NK-92 (cell line): ENCODE results near the gene CFLAR.
A peak's percentile ranks its signal among the peaks of the same experiment; 100 is the strongest.
"Not testable (repeated sequence)": the region's sequence is repeated elsewhere in the genome, so short reads cannot be mapped to it uniquely, and the experiment has no call there.

Experiments used
- DNase-seq: peaks from one replicate; lab custom pipeline; 2025; ENCODE audit not compliant: unreplicated experiment; lab: John Stamatoyannopoulos, UW

Gene CFLAR

DNA sequence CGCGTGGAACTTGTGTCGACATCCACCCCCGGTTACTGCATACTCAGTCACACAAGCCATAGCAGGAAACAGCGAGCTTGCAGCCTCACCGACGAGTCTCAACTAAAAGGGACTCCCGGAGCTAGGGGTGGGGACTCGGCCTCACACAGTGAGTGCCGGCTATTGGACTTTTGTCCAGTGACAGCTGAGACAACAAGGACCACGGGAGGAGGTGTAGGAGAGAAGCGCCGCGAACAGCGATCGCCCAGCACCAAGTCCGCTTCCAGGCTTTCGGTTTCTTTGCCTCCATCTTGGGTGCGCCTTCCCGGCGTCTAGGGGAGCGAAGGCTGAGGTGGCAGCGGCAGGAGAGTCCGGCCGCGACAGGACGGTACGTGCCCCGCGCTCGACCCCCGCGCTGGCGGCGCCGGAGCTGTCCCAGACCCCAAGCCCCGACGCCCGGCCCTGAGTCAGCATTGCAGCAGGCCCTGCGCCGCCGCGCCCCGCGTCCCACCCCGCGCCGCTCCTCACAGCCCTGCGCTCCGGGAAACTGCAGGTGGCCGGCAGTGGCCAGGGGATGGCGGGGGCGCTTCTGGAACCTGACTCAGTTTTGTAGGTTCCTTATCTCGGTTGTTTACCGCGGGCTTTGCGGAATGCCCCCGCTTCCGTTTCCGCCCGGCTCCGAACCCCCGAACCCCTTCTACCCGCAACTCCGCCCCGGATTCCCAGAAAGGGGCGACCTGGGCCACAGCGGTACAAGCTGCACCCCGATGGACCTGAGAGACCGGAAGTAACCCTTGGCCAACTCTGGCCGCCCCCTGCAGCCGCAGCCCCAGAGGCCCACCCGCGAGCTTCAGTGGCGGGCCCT, at the start of gene CFLAR:
CFLAR (plus strand) TSS at position 50 of the 844 bp plus-strand sequence. CDS start 13,702 bp downstream, outside the sequence.
- DNase-seq: no peak

DNA sequence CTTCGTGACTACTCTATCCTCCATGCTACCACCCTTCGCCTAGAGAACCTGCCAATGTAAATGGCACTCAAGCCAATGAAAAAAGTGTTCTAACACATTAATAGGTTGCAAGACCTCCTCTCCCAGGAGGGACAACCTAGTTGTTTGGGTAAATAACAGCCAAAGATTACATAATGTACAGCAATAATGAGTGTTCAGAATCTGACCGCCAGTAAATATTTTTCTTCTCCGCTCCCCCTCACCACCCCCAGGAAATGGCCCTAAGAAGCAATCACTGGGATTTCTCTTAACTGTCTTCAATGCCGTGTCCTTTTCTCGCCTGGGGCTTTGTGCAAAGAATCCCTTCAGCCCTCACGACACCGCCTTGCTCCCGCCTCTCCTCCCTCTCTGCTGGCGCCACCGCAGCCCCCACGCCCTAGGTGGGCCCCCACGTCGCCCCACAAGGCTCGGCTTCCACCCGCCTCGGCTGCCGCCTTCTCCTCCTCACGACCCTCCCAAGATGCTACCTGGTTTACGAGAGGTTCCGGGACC, 45.0 kb upstream of the CFLAR start:
- no peak for DNase-seq

DNA sequence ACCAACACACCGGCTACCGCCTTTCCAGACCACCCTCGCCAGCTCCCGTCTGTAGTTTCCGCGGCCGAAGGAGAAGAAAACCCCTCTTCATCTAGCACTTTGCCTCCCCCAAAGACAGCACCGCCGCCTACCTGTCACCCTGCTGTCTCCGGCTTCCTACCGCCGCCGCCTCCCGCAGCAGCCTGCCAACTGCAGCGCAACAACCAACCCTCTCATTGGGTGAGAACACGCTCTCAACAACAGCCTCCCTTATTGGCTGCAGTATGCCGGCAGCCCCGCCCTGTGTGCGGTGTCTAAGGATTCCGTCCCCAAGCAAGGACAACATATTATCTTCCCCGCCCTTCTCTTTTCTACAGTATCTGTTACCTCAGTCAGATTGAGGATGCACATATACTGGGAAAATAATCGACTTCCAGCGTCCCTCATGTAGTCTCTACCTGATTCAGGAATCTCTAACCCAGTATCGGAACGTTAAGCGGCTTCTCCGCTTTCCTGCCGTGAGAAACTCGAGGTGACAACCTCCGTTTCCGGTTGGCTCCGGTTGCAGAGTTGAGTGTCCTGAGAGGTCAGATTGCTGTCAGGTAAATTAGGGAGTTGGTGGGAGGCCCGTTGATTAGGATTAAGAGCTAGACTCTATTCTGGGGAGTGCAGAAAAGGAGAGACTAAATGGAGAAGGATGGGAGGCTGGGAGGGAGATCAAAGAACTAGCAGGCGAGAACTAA, 44.3 kb upstream of the CFLAR start, which contains the start of the genes HYCC2 and NDUFB3:
HYCC2 (minus strand) TSS at position 193 of the 722 bp plus-strand sequence. CDS start 47,662 bp downstream, outside the sequence.
NDUFB3 (plus strand) TSS at position 523 of the 722 bp plus-strand sequence. CDS start 6,882 bp downstream, outside the sequence.
- peak; percentile 52 for DNase-seq

DNA sequence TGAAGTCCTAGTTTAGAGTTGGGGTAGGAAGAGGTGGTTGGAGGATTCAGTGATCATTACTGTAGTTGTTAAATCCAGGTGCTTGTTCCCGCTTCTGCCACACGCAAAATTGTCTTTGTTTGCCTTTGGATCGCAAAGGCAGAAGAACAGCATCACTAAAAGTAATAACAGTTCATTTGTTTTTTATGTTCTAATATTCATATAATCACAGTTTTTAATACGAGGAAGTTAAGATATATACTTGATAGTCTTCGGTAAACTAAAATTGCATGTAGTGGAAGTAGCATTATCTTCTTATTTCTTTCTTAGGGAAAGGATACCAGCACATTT, 43.8 kb upstream of the CFLAR start:
- DNase-seq: no peak

DNA sequence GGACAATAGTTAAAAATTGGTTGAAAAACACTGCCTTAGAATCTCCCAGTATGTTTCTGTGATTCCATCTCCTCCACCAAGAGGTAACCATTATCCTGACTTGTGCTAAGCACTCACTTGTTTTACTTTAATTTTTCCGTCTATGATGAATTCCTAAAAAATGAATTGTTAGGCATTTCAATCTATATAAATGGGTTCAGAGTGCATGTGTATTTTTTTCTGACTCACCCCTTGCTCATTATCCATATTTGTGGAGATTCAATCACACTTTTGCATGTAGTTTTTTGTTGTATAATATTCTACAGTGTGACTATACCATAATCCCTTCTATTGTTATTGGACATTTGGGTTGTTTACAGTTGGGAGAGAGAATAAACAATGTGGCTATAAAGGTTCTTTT, 42.9 kb upstream of the CFLAR start:
- DNase-seq: no peak

DNA sequence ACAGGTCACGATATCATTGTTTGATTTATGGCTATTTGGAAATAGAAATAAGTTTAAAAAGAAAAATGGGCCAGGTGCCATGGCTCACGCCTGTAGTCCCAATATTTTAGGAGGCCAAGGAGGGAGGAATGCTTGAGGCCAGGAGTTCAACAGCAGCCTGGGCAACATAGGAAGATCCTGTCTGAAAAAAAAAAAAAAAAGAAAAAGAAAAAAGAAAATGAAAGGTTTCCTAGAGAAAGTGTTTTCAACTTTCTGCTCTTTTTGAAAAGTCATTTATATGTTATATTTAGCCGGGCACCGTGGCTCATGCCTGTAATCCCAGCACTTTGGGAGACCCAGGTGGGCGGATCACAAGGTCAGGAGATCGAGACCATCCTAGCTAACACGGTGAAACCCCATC, 41.0 kb upstream of the CFLAR start:
- no peak for DNase-seq

DNA sequence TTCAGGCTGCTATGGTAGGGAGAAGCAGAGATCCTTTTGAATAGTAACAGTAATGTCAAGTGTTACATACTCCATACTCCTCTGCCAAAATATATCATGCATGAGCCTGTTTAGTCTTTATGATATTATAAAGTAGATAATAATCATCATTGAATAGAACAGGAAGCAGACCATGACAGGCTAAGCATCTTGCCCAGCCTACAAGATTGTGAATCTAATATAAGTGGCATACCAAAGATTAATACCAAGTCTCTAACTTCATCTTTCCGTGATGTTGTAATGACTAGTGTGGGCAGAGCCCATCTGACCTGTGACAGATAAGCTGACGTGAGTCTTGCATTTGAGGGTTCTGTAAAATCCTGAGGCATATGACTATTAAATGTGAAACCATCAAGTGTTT, 31.1 kb upstream of the CFLAR start:
- DNase-seq: no peak

DNA sequence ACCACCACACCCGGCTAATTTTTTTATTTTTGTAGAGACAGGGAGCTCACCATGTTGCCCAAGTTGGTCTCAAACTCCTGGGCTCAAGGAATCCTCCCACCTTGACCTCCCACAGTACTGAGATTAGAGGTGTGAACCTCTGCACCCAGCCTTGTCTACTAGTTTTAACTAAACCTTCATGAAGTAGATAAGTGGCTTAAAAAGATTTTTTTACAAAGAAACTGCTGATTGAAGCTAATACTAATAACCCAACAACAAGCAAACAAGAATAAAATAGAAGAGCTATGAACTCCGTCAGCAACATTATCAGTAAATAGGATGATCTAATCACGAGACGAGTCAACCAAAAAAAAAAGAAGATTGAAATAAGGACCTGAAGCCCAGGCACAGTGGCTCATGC, 25.4 kb upstream of the CFLAR start:
- no peak for DNase-seq

DNA sequence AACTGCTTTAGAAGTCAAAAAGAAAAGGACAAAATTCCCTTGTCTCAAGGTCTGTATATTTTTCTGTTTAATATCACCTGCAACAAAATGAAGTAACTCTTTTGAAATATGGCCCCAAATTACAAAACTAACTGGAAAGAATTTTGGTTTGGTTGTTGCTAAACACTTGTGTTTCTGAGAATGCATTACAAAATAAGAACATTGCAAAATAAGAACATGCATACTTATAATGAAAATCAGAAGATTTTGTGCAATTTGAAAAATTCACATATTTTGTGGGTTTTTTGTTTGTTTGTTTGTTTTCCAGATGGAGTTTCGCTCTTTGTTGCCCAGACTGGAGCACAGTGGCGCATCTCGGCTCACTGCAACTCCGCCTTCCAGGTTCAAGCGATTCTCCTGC, 22.4 kb upstream of the CFLAR start:
- no peak for DNase-seq

DNA sequence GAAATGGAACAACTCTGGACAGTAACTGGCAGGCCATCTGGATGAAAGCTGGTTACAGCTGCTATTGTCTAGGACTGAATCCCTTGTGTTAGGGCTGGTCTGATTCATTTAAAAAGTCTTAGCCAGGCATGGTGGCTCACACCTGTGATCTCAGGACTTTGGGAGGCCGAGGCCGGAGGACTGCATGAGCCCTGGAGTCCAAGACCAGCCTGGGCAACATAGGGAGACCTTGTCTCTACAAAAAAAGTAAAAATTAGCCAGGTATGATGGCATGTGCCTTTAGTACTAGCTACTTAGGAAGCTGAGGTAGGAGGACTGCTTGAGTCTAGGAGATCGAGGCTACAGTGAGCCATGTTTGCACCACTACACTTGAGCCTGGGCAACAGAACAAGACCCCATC, 15.5 kb upstream of the CFLAR start:
- no peak for DNase-seq

DNA sequence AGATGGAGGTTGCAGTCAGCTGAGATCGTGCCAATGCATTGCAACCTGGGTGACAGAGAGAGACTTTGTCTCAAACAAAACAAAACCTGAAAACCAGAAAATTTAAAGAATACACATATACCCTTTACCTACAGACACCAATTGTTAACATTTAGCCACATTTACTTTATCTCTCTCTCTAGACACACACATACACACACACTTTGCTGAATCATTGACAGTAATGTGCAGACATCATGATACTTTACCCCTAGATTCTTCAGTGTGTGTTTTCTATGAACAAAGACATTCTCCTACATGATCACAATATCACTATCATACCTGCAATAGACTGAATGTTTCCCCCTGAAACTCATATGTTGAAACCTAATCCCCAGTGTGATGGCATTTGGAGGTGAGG, 10.2 kb upstream of the CFLAR start:
- DNase-seq: no peak

DNA sequence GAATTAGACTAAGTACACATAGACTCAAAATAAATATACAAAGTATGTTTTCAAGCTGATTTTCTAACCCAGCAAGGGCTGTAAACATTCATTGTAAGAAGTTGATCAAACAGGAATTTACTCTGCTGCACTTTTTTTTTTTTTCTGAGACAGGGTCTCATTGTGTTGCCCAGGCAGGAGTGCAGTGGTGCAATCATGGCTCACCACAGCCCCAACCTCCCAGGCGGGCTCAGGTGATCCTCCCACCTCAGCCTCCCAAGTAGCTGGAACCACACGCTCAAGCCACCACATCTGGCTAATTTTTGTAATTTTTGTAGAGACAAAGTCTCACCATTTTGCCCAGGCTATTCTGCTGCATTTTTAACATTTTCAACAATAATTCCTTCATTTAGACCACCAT, 8.3 kb upstream of the CFLAR start:
- DNase-seq: no peak

DNA sequence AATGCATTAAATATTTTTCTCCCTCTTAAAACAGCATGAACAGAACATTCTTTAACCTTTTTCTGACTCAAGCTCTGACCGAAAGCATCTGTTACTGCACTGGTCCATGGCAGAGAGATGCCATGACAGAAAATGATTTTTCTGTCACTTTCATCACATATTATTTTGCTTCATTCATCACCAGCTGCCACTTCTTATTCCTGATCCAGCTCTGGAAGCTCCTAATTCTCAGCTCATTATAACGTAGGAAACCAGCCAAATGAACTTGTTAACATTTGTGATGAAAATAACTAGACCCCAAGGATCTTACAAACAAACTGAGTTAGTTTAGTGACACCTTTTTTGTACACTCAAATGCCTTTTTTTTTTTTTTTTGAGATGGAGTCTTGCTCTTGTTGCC, 7.6 kb upstream of the CFLAR start:
- no peak for DNase-seq

DNA sequence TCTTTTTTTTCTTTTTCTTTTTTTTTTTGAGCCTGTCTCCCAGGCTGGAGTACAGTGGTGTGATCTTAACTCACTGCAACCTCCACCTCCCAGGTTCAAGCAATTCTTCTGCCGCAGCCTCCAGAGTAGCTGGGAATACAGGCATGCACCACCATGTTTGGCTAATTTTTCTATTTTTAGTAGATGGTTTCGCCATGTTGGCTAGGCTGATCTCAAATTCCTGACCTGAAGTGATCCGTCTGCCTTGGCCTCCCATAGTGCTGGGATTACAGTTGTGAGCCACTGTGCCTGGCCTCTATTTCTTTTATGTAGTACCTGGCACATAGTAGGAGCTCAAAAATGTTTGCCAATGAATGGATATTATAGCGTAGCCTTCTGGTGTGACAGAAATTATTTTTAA, 6.8 kb upstream of the CFLAR start:
- DNase-seq: no peak

DNA sequence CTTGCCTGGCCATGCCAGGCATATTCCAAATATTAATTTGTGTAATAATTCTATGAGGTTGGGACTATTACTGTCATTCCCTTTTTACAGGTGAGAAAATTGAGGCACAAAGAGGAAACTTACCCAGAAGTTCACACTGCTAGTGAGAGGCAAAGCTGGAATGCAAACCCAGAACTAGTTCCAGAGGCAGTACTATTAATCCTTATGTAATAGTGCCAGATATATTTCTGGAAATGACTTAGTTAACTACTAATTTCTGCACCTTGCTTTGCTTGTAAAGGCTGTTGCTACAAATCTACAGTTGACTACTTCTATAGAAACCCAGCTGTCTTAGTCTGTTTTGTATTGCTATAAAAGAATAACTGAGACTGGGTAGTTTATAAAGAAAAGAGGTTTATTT, 5.3 kb upstream of the CFLAR start:
- DNase-seq: no peak

DNA sequence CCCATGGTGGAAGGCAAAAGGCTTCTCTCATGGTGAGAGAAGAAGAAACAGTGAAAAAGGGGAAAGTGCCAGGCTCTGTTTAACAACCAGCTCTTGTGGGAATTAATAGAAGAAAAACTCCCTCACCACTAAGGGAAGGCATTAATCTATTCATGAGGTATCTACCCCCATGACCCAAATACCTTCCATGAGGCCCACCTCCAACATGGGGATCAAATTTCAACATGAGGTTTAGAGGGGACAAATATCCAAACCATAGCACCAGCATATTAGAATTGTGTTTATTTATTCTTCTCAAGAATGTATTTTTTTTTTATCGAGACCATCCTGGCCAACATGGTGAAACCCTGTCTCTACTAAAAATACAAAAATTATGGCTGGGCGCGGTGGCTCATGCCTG, 4.9 kb upstream of the CFLAR start:
- DNase-seq: no peak

DNA sequence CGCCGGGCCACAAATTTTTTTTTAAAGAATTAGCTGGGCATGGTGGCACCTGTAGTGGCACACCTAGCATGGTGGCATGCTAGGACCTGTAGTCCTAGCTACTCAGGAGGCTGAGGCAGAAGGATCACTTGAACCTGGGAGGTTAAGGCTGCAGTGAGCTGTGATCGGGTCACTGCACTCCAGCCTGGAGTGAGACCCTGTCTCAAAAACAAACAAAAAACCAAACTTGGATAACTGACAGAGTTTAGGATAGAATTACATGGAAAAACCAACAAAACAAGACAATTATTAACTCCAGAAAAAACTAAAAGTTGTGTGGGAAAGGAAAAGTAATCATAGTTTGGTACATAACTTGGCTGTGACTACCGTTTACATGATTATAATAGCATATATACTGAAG, 1.6 kb upstream of the CFLAR start:
- no peak for DNase-seq

DNA sequence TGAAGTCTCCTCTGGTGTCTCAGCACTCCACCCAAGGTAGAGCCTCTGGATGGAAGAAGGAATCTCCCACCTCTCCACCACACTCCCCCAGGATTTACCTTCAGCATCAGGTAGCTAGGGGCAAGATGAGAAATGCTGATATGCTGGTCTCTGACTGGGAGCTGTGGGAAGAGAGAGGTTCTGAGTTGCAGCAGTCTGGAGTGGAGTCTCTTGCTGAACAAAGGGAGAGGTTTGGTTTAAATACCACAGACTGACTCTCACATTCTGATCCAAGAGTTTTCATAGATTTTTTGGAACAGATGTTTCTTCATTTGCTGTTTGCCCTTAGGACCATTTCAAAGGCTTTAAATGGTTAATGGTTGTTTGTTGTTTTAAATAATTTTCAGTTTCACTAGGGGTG, 1.1 kb upstream of the CFLAR start:
- no peak for DNase-seq

DNA sequence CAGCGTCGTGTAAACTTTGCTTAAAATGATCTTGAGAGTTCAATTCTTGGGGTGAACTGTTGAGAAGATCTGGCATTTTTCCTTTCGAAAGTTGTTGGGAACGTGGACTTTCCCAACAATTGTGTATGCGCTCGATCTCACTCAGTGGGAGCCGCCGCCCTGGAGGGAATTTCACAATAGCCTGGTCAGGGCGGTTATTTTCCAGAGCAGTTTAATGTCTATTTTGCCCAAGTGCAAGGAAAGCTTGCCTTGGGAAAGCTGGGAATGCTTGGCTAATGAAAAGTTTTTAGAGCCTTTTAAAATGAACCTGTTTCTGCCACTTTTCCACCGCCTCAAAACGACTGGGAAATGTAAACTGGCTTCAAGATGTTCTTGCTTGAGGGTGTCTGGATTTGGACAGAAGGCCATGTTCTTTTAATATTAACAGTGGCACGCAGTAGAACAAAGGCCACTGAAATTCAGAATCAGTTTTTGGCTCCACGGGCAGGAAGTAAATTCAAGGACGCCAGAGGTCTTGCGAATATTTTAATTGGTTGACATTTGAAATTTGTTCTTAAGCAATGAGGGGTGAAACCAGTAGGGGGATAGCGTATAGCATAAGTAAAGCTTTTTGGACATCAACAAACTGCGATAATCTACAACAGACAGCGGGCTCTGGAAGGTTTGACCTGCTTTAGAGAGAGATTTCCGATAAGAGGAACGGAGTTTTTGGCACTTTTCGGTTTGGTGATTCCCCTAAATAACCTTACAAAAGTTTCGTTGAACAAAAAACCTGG, 1.2 kb downstream of the CFLAR start:
- DNase-seq: no peak

DNA sequence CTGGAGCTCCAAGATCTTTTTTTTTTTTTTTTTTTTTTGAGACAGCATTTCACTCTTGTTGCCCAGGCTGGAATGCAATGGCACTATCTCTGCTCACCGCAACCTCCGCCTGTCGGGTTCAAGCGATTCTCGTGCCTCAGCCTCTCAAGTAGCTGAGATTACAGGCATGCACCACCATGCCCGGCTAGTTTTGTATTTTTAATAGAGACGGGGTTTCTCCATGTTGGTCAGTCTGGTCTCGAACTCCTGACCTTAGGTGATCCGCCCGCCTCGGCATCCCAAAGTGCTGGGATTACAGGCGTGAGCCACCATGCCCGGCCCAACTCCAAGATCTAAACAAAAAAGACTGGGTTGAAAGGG, 1.8 kb downstream of the CFLAR start:
- not testable (repeated sequence) for DNase-seq
